NCI-H748 (cell line): ENCODE results near the gene ZNF555.
"Not testable (repeated sequence)": the region's sequence is repeated elsewhere in the genome, so short reads cannot be mapped to it uniquely, and the experiment has no call there.

ENCODE experiments used
- DNase-seq: peaks from one replicate; lab custom pipeline; 2025; ENCODE audit not compliant: unreplicated experiment; lab: John Stamatoyannopoulos, UW

ZNF555 gene

GRCh38 chr19:2806736-2807378, 34.4 kb upstream of the ZNF555 start:
- no peak for DNase-seq

GRCh38 chr19:2807379-2808128, 33.7 kb upstream of the ZNF555 start:
- no peak for DNase-seq

DNA sequence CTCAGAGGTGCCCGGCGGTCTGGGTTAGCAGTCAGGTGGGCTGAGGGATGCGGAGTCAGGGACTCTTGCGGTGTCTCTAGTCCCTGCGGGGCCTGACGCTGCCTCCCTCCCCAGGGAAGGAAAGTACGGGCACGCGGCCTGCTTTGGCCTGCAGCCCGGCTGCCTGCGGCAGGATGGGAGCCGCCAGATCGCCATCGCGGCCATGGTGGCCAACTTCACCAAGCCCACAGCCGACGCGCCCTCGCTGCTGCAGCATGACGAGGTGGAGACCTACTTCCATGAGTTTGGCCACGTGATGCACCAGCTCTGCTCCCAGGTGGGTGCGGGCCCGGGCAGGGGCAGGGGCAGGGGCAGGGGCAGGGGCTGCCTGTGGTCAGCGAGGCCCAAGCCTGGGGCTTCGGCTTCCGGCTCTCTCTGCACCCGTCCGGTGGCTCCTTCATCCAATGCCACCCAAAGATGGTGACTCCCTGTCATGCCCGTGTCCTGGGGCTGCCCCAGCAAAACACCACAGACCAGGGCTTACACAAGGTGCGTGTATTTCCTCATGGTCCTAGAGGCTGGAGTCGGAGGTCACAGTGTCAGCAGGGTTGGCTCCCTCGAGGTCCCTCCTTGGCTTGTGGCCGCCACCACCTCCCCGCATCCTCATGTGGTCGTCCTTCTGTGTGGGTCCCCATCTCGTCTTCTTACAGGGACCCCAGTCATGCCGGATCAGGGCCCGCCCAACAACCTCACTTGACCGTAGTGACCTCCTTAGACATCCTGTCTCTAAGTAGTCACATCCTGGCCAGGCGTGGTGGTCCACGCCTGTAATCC, 32.9 kb upstream of the ZNF555 start:
- DNase-seq, result no peak

DNA sequence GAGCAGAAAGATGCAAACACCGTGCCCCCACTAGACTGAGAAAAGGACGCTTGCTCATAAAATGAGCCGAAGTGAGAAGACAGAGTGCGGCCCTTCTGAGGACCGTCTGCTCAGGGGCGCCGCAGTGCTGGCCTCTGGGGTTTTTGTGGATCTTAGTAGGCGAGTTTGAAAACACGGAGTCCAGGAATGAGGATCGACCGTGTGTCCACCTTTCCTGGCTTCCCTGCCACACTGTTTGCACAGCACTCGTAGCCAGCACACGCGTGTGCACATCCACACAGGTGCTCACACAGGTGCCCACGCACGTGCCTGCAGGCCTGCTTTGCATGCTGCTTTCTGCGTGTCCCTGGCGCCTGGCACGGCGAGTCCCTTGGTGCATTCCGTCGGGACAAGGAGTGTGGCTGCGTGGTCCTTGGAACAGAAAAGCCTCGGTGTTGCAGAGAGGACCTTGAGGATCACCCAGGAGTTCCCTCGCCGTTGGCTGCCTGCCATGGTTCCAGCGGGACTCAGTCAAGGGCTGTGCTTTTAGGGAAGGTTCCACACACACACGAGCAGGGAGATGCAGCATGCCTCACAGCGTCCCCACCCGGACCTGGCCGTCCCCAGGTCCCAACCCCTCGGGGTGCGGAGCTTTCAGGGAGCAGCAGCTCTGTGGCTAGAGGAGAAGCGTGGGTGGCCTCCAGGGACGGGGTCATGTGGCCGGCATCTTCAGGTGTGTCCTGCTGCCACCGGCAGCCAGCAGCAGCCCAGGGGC, 31.7 kb upstream of the ZNF555 start:
- no peak for DNase-seq

DNA sequence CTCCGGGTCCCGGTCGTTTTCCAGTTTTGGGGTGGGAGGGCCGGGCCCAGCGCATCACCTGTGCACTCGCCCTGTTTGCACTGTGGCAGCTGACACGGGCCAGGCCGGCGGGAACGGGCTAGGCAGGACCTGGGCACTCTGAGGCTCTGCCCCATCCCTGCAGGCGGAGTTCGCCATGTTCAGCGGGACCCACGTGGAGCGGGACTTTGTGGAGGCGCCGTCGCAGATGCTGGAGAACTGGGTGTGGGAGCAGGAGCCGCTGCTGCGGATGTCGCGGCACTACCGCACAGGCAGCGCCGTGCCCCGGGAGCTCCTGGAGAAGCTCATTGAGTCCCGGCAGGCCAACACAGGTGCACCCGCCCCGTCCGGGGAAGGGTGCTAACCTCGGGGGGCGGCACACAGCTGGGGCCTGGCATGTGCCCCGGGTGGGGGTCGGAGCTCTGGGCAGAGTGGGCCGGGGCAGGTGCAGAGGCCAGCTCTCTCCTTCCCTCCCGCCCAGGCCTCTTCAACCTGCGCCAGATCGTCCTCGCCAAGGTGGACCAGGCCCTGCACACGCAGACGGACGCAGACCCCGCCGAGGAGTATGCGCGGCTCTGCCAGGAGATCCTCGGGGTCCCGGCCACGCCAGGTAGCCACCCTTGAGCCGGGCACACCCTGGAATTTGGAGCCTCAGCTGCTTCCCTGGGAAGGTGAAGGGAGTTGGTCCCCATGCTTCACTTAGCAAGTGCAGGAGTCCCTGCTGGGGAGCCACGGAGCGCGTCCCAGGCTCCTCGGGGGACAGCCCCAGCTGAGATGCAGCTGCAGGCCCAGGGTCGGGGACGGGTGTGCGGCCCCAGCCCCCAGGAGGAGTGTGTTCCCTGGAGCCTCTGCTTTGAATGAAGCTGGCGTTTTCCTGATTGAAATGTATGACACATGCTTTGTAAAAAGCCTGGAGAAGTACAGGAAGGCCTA, 30.9 kb upstream of the ZNF555 start:
- DNase-seq, result no peak

- no peak for DNase-seq
Observed at GRCh38 chr19:2811221-2811722, 30.0 kb upstream of the ZNF555 start.

DNA sequence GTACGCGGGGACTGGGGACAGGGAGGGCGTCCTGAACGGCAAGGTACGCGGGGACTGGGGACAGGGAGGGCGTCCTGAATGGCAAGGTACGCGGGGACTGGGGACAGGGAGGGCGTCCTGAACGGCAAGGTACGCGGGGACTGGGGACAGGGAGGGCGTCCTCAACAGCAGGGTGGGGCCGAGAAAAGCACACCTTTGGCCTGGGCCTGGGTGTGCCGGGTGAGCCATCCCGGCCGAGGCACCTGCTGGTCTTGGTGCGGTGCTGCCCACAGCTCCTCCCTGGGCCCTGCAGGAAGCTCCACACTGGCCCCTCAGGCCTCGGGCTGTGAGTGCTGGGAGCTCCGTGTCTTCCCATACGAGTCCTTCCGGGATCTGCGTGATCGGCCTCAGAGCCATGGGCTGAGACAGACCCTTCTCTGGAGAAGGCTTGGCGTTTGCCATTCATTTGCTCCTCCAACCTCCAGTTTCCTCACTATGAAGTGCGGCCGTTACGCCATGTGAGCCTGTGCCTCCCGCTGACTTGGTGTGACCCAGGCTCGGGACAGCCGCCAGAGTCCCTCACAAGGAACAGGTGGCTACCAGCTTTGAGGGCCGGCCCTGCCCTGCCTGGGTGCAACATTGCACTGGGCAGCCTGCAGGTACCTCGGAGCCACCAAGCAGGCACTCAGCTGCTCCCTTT, 29.4 kb upstream of the ZNF555 start:
- no peak for DNase-seq

DNA sequence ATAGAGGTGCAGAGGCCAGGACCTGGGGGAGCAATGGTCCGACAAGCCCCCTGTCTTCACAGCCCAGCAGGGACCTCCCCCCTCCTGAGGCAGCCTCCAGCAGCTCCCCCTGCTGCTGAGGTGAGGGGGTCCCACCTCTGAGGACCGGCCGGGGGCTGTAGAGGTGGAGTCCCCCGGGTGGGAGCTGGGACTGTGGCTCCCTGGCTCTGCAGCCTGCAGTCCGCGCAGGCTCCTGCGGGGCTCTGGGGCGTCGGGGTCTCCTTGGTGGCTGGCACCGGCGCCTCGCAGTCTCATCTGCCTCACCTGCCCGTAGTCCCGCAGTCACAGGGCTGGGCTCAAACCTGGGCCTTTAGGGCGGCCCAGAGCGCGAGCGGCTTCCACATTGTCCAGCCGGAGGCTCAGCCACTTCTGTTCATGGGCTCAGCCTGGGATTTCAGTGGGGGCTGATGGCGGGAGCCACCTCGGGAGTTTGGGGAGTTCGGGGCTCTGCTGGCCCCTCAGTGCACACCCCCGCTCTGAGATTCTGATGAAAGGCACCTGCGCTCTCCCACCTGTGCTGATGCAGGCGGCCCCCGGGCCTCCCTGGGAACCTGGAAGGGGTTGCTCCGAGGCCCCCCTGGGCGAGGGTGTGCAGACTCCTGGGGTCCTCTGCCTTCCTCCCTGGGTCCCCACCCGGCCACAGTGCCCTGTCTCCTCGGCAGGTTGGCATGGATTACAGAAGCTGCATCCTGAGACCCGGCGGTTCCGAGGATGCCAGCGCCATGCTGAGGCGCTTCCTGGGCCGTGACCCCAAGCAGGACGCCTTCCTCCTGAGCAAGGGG, 28.7 kb upstream of the ZNF555 start:
- no peak for DNase-seq

DNA sequence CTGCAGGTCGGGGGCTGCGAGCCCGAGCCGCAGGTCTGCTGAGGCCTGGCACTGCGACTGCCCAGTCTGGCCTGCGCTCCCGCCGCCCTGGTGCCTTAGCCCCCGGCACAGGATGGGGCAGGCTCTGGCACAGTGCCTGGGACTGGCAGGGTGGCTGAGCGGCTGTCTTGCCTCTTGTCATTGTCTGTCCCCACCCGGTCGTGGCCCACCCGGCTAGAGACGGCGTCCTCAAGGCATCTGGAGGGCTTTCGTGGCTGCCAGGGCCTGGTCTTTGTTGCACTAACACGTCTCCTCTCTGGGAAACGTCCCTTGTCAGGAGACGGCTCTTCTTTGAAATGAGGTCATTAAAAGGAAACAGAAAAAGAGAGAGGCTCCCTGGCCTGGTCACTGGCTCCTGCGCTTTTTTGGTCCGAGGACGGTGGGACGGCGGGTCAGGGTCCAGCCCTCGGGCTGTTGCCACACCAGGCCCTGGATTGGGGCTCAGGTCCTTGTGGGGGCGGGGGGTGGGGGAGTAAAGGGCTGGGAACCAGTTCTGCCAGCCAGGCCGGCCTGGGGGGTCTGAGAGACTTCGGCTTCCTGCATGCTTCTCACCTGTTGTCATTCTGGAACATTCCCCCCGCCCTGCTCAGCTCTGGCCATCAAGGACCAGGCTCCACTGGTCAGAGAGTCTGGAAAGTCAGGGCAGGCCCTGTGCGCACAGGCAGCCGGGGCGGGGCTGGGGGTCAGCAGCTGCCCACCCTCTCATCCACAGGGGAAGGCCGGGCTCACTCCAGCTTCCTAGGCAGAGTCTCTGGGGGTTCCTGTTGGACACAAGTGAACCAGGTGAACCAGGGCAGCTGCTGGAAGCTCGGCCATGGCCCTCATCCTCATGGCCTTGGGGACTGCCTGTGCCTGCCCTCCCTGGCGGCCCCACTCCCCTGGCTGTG, 27.8 kb upstream of the ZNF555 start:
- no peak for DNase-seq

DNA sequence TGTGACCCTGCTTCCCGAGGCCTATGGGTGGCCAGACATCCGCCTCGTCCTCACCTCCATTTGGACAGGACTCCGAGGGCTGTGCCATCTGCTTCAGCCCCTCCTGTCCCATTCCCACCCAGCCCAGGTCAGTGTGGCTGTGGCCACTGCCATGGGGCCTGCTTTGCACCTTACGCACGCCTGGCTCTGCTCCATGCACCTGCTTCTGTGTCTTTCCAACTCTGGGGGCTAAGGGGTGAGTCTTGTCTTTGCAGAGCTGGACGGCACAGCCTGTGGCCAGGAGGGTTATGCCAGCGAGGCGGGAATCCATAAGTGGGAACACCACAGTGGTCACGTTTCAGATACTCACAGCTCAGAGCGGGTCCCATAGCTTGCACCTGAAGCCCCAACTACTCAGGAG, 26.8 kb upstream of the ZNF555 start:
- DNase-seq, result no peak

DNA sequence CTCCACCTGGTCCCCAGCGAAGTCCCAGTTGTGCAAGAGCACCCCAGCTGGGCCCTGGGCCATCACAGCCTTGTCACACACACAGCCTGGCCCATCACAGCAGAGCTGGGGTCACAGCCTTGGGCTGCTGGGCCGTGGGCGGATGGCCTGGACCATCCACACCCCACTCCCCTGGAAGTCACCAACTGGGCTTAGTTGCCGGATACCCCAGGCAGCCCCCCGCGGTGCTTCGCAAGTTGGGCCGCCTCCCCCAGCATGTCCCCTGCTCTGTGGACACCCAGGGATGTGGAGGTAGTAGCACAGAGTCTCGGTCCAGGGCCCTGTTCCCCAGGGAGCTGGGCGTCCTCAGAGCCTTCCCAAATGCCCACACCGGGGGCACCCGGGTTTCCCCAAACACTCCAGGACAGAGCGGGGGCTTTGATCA, 26.1 kb upstream of the ZNF555 start:
- no peak for DNase-seq

GRCh38 chr19:2815923-2816322, 25.4 kb upstream of the ZNF555 start:
- no peak for DNase-seq

- DNase-seq, result no peak
Observed at GRCh38 chr19:2816641-2817040, 24.6 kb upstream of the ZNF555 start.

DNA sequence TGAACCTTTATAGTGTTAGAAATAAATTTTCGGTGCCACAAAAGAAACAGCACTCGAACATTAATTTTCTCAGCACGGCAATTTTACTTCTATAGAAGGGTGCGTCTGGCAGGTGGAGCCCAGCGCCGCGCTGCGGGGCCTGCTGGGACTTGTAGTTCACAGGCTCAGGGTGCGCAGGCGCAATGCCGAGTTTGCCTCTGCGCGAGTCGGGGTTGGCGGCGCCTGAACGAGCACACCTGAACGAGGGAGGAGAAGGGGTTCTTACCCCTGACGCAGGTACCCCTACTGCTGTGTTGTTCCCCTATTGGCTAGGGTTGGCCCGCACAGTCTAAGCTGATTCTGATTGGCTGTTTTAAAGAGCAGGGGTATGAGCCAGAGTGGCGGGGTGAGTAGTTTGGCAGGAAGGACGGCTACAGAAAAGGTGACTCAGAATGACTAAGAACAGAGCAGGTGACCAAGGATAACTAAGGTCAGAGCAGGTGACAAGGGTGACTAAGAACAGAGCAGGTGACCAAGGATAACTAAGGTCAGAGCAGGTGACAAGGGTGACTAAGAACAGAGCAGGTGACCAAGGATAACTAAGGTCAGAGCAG, 23.9 kb upstream of the ZNF555 start:
- DNase-seq, result not testable (repeated sequence)

- DNase-seq, result peak; percentile 94
Observed at GRCh38 chr19:2819540-2820111, 21.6 kb upstream of the ZNF555 start, which contains the start of gene ZNF554. ZNF554 (plus strand) TSS chr19:2819868; CDS start chr19:2820072, 204 bp downstream.

GRCh38 chr19:2820112-2820702, 21.1 kb upstream of the ZNF555 start:
- peak; percentile 24 for DNase-seq
